K562 (cell line): ENCODE results near the gene SYT17. TPM values are rescaled to one million over a fixed set of nuclear protein-coding genes. Genes with fewer than 3 reads are reported as not detected.

Experiments used
- ATAC-seq: fragments of 200-7000 bp; cut with Tn5 transposase; 3 replicates; pipeline ENCODE4 v1.9.1; 2020; ENCODE audit warnings: moderate library complexity
- BruUV-seq: library from RNA; stranded (reverse); fragments of 400-500 nt; replicated peaks from 2 replicates; lab custom pipeline; 2021; lab: Mats Ljungman, UMichigan
- CTCF ChIA-PET: fragments of 300-600 bp; formaldehyde crosslinking; extraction: SDS; loops from one replicate; lab custom pipeline; 2021; ENCODE audit warnings: low intra/inter-chr PET ratio; lab: Yijun Ruan, JAX
- POLR2A ChIA-PET: fragments of 300-600, 350-650 bp; sonication (Branson Sonifier 250); formaldehyde crosslinking; extraction: SDS; loops from one replicate; lab custom pipeline; 2021; ENCODE audit warnings: antibody characterized with exemption, inconsistent platforms; lab: Yijun Ruan, JAX
- DNase-seq, 4 experiments: peaks; one replicate each; pipeline versions ENCODE4 v3.0.0 to v3.0.0-alpha.2; 2011 to 2018; ENCODE audit warnings: low spot score in 3 of 4, mixed read lengths in 3 of 4; ENCODE audit errors: extremely low read depth in 1 of 4
- FAIRE-seq: peaks from 2 replicates; lab custom pipeline; 2011; peaks lifted over from hg19 to GRCh38; lab: Jason Lieb, UNC
- H2AFZ ChIP-seq: 2 replicates; pipeline ENCODE4 v1.6.0; 2011; ENCODE audit warnings: low read depth, low read length, control low read depth, inconsistent platforms
- H3K27ac ChIP-seq: fragments of 200-600 bp; 3 replicates; pipeline ENCODE4 v1.8.0; 2011; ENCODE audit warnings: low read depth, mild to moderate bottlenecking, control low read depth, inconsistent platforms, low read length, moderate library complexity, mixed read lengths; ENCODE audit errors: extremely low read depth
- H3K27me3 ChIP-seq, 2 experiments: fragments of 300-600 bp in 1 of 2; 2 replicates in 1 of 2; 3 replicates in 1 of 2; pipeline versions ENCODE4 v1.6.0 to v1.8.0; 2011; ENCODE audit warnings: inconsistent platforms in 2 of 2, low read length in 2 of 2, mild to moderate bottlenecking in 1 of 2, mixed read lengths in 1 of 2, moderate library complexity in 1 of 2; ENCODE audit not compliant: control insufficient read depth in 2 of 2, insufficient read depth in 2 of 2
- H3K36me3 ChIP-seq: fragments of 300-600 bp; 3 replicates; pipeline ENCODE4 v1.8.0; 2011; ENCODE audit warnings: mild to moderate bottlenecking, low read length, inconsistent platforms; ENCODE audit not compliant: control insufficient read depth, insufficient read depth
- H3K4me1 ChIP-seq, 2 experiments: fragments of 200-600 bp in 1 of 2; replicated peaks in 1 of 2; 2 replicates in 1 of 2; 3 replicates in 1 of 2; pipeline versions ENCODE4 v1.5.1 to v1.8.0; 2011; ENCODE audit warnings: inconsistent platforms in 2 of 2, low read length in 2 of 2, mild to moderate bottlenecking in 1 of 2, mixed read lengths in 1 of 2, moderate library complexity in 1 of 2; ENCODE audit not compliant: control insufficient read depth in 2 of 2, insufficient read depth in 2 of 2
- H3K4me2 ChIP-seq: 2 replicates; pipeline ENCODE4 v1.6.1; 2011; ENCODE audit warnings: low read length, control low read depth, inconsistent platforms, mixed read lengths; ENCODE audit not compliant: insufficient read depth
- H3K4me3 ChIP-seq: fragments of 200-600 bp; sonication (generic), shearing (Covaris generic); 2 replicates; pipeline ENCODE4 v1.5.1; 2016; ENCODE audit warnings: control low read depth, inconsistent platforms
- H3K79me2 ChIP-seq: fragments of 200-600 bp; 3 replicates; pipeline ENCODE4 v1.8.0; 2011; ENCODE audit warnings: low read length, inconsistent platforms; ENCODE audit not compliant: control insufficient read depth, insufficient read depth
- H3K9ac ChIP-seq, 2 experiments: 2 replicates each; pipeline versions ENCODE4 v1.6.0 to v1.6.1; 2011; ENCODE audit warnings: low read depth in 2 of 2, low read length in 2 of 2, control low read depth in 1 of 2, inconsistent platforms in 1 of 2, mild to moderate bottlenecking in 1 of 2, mixed read lengths in 1 of 2; ENCODE audit not compliant: insufficient read depth in 1 of 2
- H3K9me1 ChIP-seq: one replicate; pipeline ENCODE4 v1.6.0; 2011; ENCODE audit warnings: inconsistent platforms, mild to moderate bottlenecking, low read length, moderate library complexity; ENCODE audit not compliant: control insufficient read depth, insufficient read depth
- H3K9me3 ChIP-seq: replicated peaks from 2 replicates; pipeline ENCODE4 v1.5.1; 2011; ENCODE audit warnings: low read depth, low read length, inconsistent platforms; ENCODE audit not compliant: control insufficient read depth, insufficient read depth
- H4K20me1 ChIP-seq: replicated peaks from 2 replicates; pipeline ENCODE4 v1.6.1; 2011; ENCODE audit warnings: low read length, inconsistent platforms, mixed read lengths; ENCODE audit not compliant: control insufficient read depth, insufficient read depth
- GABPA ChIP-seq: fragments of 200-800 bp; sonication (Bioruptor generic); conservative IDR thresholded peaks from 2 replicates; pipeline ENCODE4 v1.6.1; 2016; ENCODE audit warnings: low read depth, missing genetic modification characterization, missing compliant biosample characterization
- HMG20A ChIP-seq: fragments of 450-650 bp; formaldehyde crosslinking; conservative IDR thresholded peaks from 2 replicates; pipeline ENCODE4 v1.4.0; 2020; ENCODE audit warnings: mild to moderate bottlenecking, mixed read lengths
- PRDM10 ChIP-seq: fragments of 450-650 bp; IDR thresholded peaks from 2 replicates; pipeline ENCODE4 v1.6.1; 2018; ENCODE audit not compliant: partially characterized antibody
- ZNF165 ChIP-seq: fragments of 250-450 bp; sonication (Bioruptor Pico); IDR thresholded peaks from 2 replicates; pipeline ENCODE4 v1.4.0; 2020; ENCODE audit warnings: borderline replicate concordance
- in situ Hi-C: fragments of 300-500 bp; cut with MboI; formaldehyde crosslinking; loops from 4 replicates; pipeline ENCODE4 v1.15.0; 2018; ENCODE audit warnings: inconsistent platforms, mixed read lengths
- intact Hi-C: fragments of 100-400 bp; cut with micrococcal nuclease; formaldehyde crosslinking; loops from 2 replicates; pipeline ENCODE4 v1.14.2; 2022
- polyA plus RNA-seq, 8 experiments: library from polyadenylated mRNA; depleted of rRNA in 4 of 8; stranded (reverse) in 5 of 8; unstranded in 3 of 8; fragments of >200 nt; fragmentation: Nextera tagmentation in 2 of 8; fragmentation: Illumina TruSeq in 1 of 8; extraction: Ambion mirVana in 2 of 8; extraction: Trizol in 1 of 8; gene quantifications; 2 replicates each; pipeline versions ENCODE4 v1.2.1 to v1.2.3, GENCODE V29; 2011 to 2014; ENCODE audit warnings: inconsistent platforms in 1 of 8, missing spikeins in 1 of 8
- total RNA-seq, 7 experiments: library from RNA; depleted of rRNA in 6 of 7; stranded (reverse); fragments of >200 nt in 6 of 7; fragmentation: Illumina TruSeq in 2 of 7; extraction: Trizol in 2 of 7; gene quantifications; 2 replicates each; pipeline versions ENCODE4 v1.2.1 to v1.2.3, GENCODE V29; 2011 to 2021; ENCODE audit warnings: low replicate concordance in 1 of 7
- TF ChIP-seq, protein P1 (sequence below), 3 experiments: IDR thresholded peaks in 2 of 3; conservative IDR thresholded peaks in 1 of 3; 2 replicates each; pipeline ENCODE4 v1.5.1; 2011 to 2012; ENCODE audit warnings: low read length in 3 of 3, mild to moderate bottlenecking in 3 of 3, control low read depth in 2 of 3, improper control_type of control experiment in 1 of 3, inconsistent platforms in 1 of 3, low read depth in 1 of 3, mixed read lengths in 1 of 3, moderate library complexity in 1 of 3; ENCODE audit not compliant: insufficient read depth in 2 of 3

Gene SYT17
- total and polyA plus RNA-seq, 9 of the 15 experiments (the other 6 are each of a cell fraction or from before 2014, with no cell fraction given) = not detected

DNA sequence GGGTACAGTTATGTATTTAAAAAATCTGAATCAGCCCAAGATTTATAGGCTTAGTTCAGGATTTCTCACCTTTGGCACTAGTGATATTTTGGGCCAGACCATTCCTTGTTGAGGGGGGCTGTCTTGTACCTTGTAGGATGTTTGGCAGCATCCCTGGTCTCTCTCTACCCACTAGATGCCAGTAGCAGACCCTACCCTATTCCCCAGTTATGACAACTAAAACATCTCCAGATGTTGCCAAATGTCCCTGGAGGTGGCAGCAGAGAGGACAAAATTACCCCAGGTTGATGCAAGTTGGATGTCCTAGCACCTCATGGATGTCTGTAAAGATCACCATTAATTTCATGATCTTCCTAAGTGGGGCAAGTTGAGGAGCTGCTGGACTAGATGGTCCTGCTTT, 45.8 kb downstream of the SYT17 start:
- Histone ChIP-seq H3K9me3 (peaks cover 3% of the 10 kb centered on the region; the same call in 1 of the 2 replicates), H3K27ac (no peak overlapping the region), H3K9me1 (no peaks in the 10 kb centered on the region), H3K4me1 (no peaks in the 10 kb centered on the region), H4K20me1 (no peaks in the 10 kb centered on the region), H2AFZ (no peak overlapping the region), H3K36me3 (no peaks in the 10 kb centered on the region), H3K79me2 (no peaks in the 10 kb centered on the region), H3K4me2 (no peak overlapping the region), H3K27me3 (peaks cover 0 to 15% of the 10 kb centered on the region in 2 experiments; a peak in 3 of 5 replicates), H3K9ac (no peak overlapping the region), H3K4me3 (no peak overlapping the region)
- ATAC-seq (no peak), FAIRE-seq (no peak), DNase-seq (no peak)
- POLR2A ChIA-PET = interaction anchor here (0.6 kb wide), 1 partner anchor 85 kb away, joined by 3 read pairs; no protein-coding TSS in a partner anchor
- TF ChIP-seq ZNF165 (CRISPR knock-in tag) (no peak), HMG20A (CRISPR knock-in tag) (no peak), GABPA (tag) (no peak), PRDM10 (peak; percentile 65)
- TF ChIP-seq, protein P1, sequence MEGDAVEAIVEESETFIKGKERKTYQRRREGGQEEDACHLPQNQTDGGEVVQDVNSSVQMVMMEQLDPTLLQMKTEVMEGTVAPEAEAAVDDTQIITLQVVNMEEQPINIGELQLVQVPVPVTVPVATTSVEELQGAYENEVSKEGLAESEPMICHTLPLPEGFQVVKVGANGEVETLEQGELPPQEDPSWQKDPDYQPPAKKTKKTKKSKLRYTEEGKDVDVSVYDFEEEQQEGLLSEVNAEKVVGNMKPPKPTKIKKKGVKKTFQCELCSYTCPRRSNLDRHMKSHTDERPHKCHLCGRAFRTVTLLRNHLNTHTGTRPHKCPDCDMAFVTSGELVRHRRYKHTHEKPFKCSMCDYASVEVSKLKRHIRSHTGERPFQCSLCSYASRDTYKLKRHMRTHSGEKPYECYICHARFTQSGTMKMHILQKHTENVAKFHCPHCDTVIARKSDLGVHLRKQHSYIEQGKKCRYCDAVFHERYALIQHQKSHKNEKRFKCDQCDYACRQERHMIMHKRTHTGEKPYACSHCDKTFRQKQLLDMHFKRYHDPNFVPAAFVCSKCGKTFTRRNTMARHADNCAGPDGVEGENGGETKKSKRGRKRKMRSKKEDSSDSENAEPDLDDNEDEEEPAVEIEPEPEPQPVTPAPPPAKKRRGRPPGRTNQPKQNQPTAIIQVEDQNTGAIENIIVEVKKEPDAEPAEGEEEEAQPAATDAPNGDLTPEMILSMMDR (IDR thresholded peaks at IDR 0.05 in 2 of 3, conservative IDR thresholded peaks at IDR 0.05 in 1 of 3; ENCODE audit: insufficient read depth in 2 of 3, low read depth in 1 of 3, low read length in 3 of 3) = peak in 2 of 3 experiments; percentile 24 to 32; a peak in 5 of 6 replicates
- in situ Hi-C loops (no loop called here), intact Hi-C loops (no loop called here)
- BruUV-seq = no TSS peak
- CTCF ChIA-PET = interaction anchor here (0.7 kb wide), 1 partner anchor 693 kb away, joined by 3 read pairs; no protein-coding TSS in a partner anchor
